Stimulated activated CD8-positive, alpha-beta memory T cell treated with anti-CD3 and anti-CD28 coated beads, Interleukin-7, amount 100 ng/mL, for 1 hour (primary cell): ENCODE data around the gene FPGS.
"Not testable (repeated sequence)": the region's sequence is repeated elsewhere in the genome, so short reads cannot be mapped to it uniquely, and the experiment has no call there.

Experiments used
- DNase-seq, 2 donors: peaks; one replicate each; pipeline ENCODE4 v3.0.0-alpha.2; 2020; ENCODE audit warnings: low read depth in 2 of 2

The FPGS gene

GRCh38 chr9:127812011-127812410 is 9.3 kb downstream of the FPGS start:
- DNase-seq = no peak

GRCh38 chr9:127812936-127813675 is 10.4 kb downstream of the FPGS start:
- no peak for DNase-seq

DNA sequence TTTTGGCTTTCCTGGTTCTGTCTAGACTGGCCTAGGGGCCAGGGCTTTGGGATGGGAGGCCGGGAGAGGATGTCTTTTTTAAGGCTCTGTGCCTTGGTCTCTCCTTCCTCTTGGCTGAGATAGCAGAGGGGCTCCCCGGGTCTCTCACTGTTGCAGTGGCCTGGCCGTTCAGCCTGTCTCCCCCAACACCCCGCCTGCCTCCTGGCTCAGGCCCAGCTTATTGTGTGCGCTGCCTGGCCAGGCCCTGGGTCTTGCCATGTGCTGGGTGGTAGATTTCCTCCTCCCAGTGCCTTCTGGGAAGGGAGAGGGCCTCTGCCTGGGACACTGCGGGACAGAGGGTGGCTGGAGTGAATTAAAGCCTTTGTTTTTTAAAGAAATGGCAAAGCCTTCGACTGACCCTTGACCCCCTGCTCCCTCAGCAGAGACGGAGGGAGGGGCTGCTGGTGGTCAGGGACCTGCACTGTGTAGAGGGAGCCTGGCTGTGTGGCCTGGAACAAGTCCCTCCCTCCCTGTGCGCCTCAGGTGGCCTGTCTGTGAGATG is 11.1 kb downstream of the FPGS start:
- DNase-seq = no peak

DNA sequence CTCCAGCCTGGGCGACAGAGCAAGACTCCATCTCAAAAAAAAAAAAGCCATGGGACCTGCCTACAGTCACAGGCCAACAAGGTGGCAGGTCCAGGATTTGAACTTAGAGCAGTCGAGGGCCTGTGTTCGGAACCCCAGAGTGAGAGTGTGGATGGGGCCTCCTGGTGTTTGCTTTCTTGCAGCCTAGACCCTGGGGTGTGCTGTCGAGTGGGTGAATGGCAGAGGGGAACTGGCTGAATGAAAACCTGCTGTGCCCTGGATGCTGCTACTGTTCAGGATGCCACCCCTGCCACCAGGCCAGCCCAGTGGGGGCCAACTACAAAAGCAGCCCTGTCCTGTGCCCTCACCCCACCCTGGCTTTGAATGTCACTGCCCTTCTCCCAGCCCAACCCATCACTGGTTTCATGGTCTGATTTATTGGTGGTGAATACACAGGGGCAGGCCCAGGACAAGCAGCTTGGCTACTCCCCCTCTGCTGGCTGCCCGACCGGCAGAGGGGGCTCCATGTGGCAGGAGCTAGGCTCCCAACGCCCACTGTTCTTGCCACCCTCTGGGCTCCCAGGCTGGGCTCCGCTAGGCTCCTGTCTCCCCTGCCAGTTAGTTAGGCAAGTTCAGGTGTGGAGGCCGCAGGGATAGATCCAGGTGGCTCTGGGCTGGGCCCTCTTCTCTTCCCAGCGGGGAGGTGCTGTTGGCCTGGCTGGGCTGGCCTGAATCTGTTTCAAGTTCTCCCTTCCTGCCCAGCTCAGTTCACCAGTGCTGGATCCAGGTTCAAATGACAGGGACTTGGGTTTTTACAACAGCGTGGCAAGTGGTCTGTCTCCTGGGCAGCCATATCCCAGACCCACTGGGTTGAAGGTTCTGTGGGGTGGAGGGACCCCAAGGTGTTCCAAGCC is 12.2 kb downstream of the FPGS start:
- DNase-seq = no peak

DNA sequence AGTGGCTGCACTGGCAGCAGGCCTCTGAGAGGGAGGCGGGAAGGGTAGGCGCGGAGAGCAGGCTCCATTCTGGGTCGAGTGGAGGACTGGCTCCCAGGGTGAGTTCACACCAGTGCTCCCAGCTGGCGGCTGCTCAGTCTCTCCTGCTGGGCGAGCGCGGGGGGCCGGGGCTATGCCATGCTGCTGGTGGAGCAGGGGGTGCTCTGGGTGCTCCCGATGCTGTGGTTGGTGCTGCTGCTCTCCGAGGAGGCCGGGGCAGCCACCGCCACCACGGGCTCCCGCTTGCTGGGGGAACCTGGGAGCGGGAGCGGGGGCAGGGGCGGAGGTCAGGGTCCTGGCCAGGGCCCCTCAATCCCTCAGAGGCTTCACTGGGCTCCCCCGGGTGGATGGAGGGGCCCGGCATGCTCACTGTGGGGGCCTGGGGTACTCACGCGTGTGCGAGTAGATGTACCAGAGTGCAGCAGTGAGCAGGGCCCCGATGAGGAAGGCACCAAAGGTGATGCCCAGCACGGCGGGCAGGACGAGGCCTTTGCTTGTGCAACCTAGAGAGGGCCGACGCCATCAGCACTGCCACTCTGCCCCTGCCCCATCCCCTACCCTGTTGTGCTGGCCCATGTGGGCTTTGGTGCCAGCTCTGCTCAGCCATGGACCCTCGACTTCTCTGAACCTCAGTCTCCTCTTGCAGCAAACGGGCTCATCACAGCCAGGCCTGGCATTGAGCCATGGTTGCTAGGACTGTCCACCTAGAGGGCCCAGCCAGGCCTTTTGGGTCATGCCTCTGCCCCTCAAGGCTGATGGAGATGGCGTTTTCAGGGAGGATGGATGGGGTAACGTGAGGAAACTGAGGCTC is 13.1 kb downstream of the FPGS start:
- no peak for DNase-seq

GRCh38 chr9:127816362-127816725 is 13.7 kb downstream of the FPGS start:
- DNase-seq = no peak

DNA sequence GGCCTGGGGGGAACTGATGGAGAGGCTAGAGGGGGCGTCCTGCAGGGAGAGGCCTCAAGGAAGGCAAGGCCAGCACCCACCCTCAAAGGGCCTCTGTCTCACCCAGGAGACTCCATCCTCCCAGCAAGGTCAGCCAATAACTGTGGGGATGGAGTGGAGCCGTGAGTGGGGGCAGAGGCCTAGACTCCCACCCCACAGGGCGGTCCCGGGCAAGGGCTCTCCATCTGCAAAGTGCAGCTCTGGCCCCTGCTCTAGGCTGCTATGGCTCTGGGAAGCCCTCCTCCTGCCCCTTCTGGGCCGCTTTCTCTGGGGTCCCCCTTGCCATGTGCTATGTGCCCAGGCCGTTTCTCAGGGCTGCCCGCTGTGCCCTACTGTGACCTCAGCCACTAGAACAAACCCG is 14.0 kb downstream of the FPGS start:
- no peak for DNase-seq

GRCh38 chr9:127817881-127818434 is 15.3 kb downstream of the FPGS start:
- no peak for DNase-seq

GRCh38 chr9:127818574-127818973 is 15.9 kb downstream of the FPGS start:
- DNase-seq = no peak

DNA sequence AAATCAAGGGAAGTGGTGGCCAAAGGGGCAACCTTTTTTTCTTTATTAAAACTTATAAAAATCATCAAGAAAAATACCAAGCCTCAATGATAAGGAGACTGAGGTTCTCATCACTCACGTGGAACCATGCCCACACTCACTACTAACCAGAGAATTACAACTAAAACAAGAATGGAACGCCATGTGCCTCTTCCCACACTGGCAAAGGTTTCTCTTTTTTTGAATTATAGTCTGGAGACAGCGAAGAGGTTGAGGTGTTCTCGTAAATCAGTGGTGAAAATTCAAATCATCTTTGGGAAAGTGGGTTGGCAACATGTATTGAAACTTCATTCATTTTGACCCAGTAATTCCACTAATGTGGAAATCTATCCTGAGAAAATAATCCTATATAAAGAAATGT is 19.4 kb downstream of the FPGS start:
- no peak for DNase-seq

DNA sequence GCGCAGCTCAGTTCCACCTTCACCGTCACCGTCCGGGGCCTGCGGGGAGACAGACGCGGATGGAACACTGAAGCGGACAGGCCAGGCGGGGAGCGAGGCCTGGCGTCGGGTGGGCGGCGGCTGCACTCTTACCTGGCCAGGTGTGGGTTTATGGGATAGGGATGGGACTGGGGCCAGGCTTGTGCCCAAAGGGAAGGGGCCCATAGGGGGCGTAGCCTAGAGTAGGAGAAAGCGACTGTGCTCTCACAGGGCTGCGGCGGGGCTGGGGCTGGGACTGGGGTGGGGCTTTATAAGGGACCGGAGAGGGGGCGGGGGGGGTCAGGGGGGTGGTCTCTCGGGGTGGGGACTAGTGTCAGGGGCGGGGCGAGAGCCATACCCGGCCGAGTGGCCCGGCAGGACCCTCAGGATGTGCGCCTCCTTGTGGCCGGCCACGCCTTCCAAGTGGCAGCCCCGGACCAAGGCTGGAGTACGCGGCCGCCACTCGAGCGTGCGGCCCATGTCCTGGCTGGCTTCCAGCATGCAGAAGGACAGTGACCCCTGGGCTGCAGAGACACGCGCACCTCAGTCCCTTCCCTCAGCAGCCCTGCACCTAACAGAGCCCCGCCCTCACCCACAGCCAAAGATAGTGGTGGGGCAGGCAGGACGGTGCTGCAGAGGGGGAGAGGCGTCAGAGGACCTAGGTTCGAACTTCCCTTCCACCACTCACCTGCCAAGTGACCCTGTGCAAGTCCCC is 22.8 kb downstream of the FPGS start:
- DNase-seq = no peak

GRCh38 chr9:127826253-127826913 is 23.7 kb downstream of the FPGS start:
- DNase-seq = no peak

- no peak for DNase-seq
Measured at GRCh38 chr9:127828262-127829031, 25.8 kb downstream of the FPGS start.

- no peak for DNase-seq
Measured at GRCh38 chr9:127829205-127829906, 26.7 kb downstream of the FPGS start.

GRCh38 chr9:127832248-127832647 is 29.6 kb downstream of the FPGS start:
- no peak for DNase-seq

DNA sequence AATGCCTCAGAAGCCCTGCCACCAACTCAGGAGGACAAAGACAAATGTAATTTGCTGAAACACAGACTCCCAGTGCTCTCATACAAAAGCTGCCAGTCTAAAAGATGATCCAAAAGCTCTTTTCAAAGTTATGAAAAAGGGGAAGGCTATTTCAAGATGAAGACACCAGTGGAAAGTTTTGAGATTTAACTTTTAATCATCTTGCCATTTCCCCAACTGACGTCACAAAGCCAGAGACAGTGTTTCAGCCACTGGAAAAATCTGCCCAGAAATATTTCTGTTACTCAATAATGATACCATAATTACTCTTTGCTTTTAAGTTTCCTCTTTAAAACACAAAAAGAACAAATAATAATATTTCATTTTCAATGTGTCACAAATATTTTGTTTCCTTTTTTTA is 30.9 kb downstream of the FPGS start:
- DNase-seq = no peak

- no peak for DNase-seq
Measured at GRCh38 chr9:127835991-127836516, 33.4 kb downstream of the FPGS start.

DNA sequence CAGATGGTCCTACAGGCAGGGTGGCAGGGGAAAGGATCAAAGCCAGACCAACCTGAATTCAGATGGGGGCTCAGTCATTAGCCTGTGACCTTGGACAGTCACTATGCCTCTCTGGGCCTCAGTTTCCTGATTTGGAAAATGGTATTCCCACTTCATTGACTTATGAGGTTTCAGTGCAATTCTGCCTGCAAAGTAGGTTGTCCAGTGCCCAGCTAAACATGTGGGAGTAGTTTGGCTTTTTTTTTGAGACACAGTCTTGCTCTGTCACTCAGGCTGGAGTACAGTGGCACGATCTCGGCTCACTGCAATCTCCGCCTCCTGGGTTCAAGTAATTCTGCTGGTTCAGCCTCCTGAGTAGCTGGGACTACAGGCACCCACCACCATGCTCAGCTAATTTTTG is 33.9 kb downstream of the FPGS start:
- DNase-seq = not testable (repeated sequence)

DNA sequence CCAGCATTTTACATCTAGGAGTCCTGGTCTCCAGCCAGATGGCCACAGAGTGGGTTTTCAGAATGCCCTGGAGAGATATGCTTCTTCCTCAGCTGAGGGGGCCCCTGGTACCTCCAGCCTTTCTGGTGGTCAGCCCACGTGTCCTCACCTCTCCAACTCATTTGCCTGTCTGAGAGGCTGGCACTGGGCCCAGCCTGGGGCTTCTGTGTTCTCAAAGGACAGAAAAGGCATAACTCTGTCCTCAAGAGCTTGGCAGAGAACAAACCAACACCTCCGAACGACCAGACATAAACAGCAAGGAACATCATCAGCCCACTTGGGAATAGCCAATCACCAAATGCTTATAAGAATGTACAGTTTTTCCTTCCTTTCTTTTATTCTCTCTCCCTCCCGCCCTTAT is 34.7 kb downstream of the FPGS start:
- no peak for DNase-seq
